K562 (cell line): ENCODE data around the gene TTYH2. TPM values are rescaled to one million over a fixed set of nuclear protein-coding genes. Genes with fewer than 3 reads are reported as not detected.

Source experiments
- CCAR2 ChIP-seq: fragments of 200-400 bp; formaldehyde crosslinking; IDR thresholded peaks from 2 replicates; pipeline ENCODE4 v1.6.1; 2017; ENCODE audit warnings: mild to moderate bottlenecking, low read depth, low read length
- CREM ChIP-seq: IDR thresholded peaks from 2 replicates; pipeline ENCODE4 v1.6.1; 2014; ENCODE audit warnings: antibody characterized with exemption, low read depth
- GABPB1 ChIP-seq: sonication (generic); formaldehyde crosslinking; IDR thresholded peaks from 2 replicates; pipeline ENCODE4 v1.8.0; 2022; ENCODE audit warnings: mild to moderate bottlenecking, missing genetic modification reagents
- GTF3C2 ChIP-seq: IDR thresholded peaks from 3 replicates; pipeline ENCODE4 v1.6.1; 2011; ENCODE audit warnings: borderline replicate concordance, mild to moderate bottlenecking, moderate library complexity; ENCODE audit not compliant: insufficient read length; ENCODE audit errors: extremely low read depth
- MAX ChIP-seq: sonication (generic); formaldehyde crosslinking; IDR thresholded peaks from 2 replicates; pipeline ENCODE4 v1.9.0; 2022; ENCODE audit warnings: mild to moderate bottlenecking, missing genetic modification reagents
- MEIS2 ChIP-seq: fragments of 450-650 bp; IDR thresholded peaks from 2 replicates; pipeline ENCODE4 v1.6.1; 2014; ENCODE audit warnings: mild to moderate bottlenecking; ENCODE audit not compliant: partially characterized antibody
- PHB2 ChIP-seq: fragments of 450-650 bp; IDR thresholded peaks from 2 replicates; pipeline ENCODE4 v1.6.1; 2017; ENCODE audit warnings: low read depth
- PTRF ChIP-seq: fragments of 450-650 bp; IDR thresholded peaks from 2 replicates; pipeline ENCODE4 v1.6.1; 2016; ENCODE audit warnings: mild to moderate bottlenecking, missing genetic modification characterization, missing compliant biosample characterization
- RAD21 ChIP-seq, 2 experiments: fragments of 250-450 bp in 1 of 2; fragments of 450-650 bp in 1 of 2; sonication (Bioruptor Pico) in 1 of 2; formaldehyde crosslinking in 1 of 2; IDR thresholded peaks in 1 of 2; conservative IDR thresholded peaks in 1 of 2; 2 replicates each; pipeline versions ENCODE4 v1.4.0 to v1.8.0; 2020 to 2022; ENCODE audit warnings: mild to moderate bottlenecking in 2 of 2, moderate library complexity in 1 of 2
- RBBP5 ChIP-seq: fragments of 200-600 bp; sonication (generic); IDR thresholded peaks from 2 replicates; pipeline ENCODE4 v1.6.1; 2012; ENCODE audit warnings: borderline replicate concordance, mild to moderate bottlenecking, low read length, control low read depth, inconsistent platforms; ENCODE audit not compliant: insufficient read depth, poor library complexity, severe bottlenecking
- RBM34 ChIP-seq: fragments of 200-400 bp; formaldehyde crosslinking; IDR thresholded peaks from 2 replicates; pipeline ENCODE4 v1.6.1; 2018; ENCODE audit warnings: low read length, borderline replicate concordance; ENCODE audit not compliant: insufficient read depth
- TAF15 ChIP-seq: fragments of 200-400 bp; formaldehyde crosslinking; IDR thresholded peaks from 2 replicates; pipeline ENCODE4 v1.6.1; 2017; ENCODE audit warnings: mild to moderate bottlenecking, low read depth, low read length, moderate library complexity
- TCF7 ChIP-seq: sonication (generic); IDR thresholded peaks from 2 replicates; pipeline ENCODE4 v1.6.1; 2016; ENCODE audit warnings: antibody characterized with exemption, borderline replicate concordance
- TCFL5 ChIP-seq: fragments of 250-450 bp; sonication (Bioruptor Pico); conservative IDR thresholded peaks from 2 replicates; pipeline ENCODE4 v1.6.1; 2021; ENCODE audit warnings: mild to moderate bottlenecking, moderate library complexity, matching md5 sums
- ZNF395 ChIP-seq: fragments of 200-800 bp; sonication (Bioruptor generic); IDR thresholded peaks from 2 replicates; pipeline ENCODE4 v1.6.1; 2017; ENCODE audit warnings: missing genetic modification characterization, missing compliant biosample characterization
- ZNF507 ChIP-seq: conservative IDR thresholded peaks from 2 replicates; pipeline ENCODE4 v1.6.1; 2017; ENCODE audit warnings: missing genetic modification characterization, missing compliant biosample characterization
- ZNF592 ChIP-seq: fragments of 450-650 bp; IDR thresholded peaks from 2 replicates; pipeline ENCODE4 v1.6.1; 2017; ENCODE audit warnings: antibody characterized with exemption, mild to moderate bottlenecking
- polyA plus RNA-seq, 8 experiments: library from polyadenylated mRNA; depleted of rRNA in 4 of 8; stranded (reverse) in 5 of 8; unstranded in 3 of 8; fragments of >200 nt; fragmentation: Nextera tagmentation in 2 of 8; fragmentation: Illumina TruSeq in 1 of 8; extraction: Ambion mirVana in 2 of 8; extraction: Trizol in 1 of 8; gene quantifications; 2 replicates each; pipeline versions ENCODE4 v1.2.1 to v1.2.3, GENCODE V29; 2011 to 2014; ENCODE audit warnings: inconsistent platforms in 1 of 8, missing spikeins in 1 of 8
- total RNA-seq, 7 experiments: library from RNA; depleted of rRNA in 6 of 7; stranded (reverse); fragments of >200 nt in 6 of 7; fragmentation: Illumina TruSeq in 2 of 7; extraction: Trizol in 2 of 7; gene quantifications; 2 replicates each; pipeline versions ENCODE4 v1.2.1 to v1.2.3, GENCODE V29; 2011 to 2021; ENCODE audit warnings: low replicate concordance in 1 of 7

TTYH2 gene
- total and polyA plus RNA-seq, 9 of the 15 experiments (the other 6 are each of a cell fraction or from before 2014, with no cell fraction given) = 0.03 to 2.0 (median 0.91) TPM

GRCh38 chr17:74212913-74213791 is at the start of gene TTYH2 (continued):
- TF ChIP-seq ZNF592 = no peak
- peak; percentile 34 for TF ChIP-seq RBBP5
- TF ChIP-seq GTF3C2 = no peak
- TF ChIP-seq TCFL5 (CRISPR knock-in tag) = no peak
- no peak for TF ChIP-seq PTRF
- no peak for TF ChIP-seq CCAR2
- no peak for TF ChIP-seq TAF15
- 0 out of 2 replicates have a peak, but pooled peaks have one; percentile 12 for TF ChIP-seq MAX
- TF ChIP-seq RBM34 = no peak
- no peak for TF ChIP-seq ZNF507 (tag)
- peak in 1 of 2 experiments; percentile 53; a peak in 3 of 4 replicates for TF ChIP-seq RAD21 (CRISPR knock-in tag; conservative IDR thresholded peaks at IDR 0.05 in 1 of 2, IDR thresholded peaks at IDR 0.05 in 1 of 2)
- no peak for TF ChIP-seq TCF7
- no peak for TF ChIP-seq ZNF395 (CRISPR knock-in tag)
- TF ChIP-seq PHB2 = no peak
- 0 out of 2 replicates have a peak, but pooled peaks have one; percentile 1 for TF ChIP-seq GABPB1 (CRISPR knock-in tag)
- no peak for TF ChIP-seq MEIS2
- peak; percentile 5; the same call in 1 of the 2 replicates for TF ChIP-seq CREM
